GM21526 (cell line): ENCODE data around the gene SLC44A2.

Experiments used
- ATAC-seq: cut with Tn5 transposase; IDR thresholded peaks from one replicate; pipeline ENCODE4 v1.9.1; 2021; ENCODE audit warnings: moderate library complexity; ENCODE audit not compliant: unreplicated experiment, low FRiP score

The SLC44A2 gene

DNA sequence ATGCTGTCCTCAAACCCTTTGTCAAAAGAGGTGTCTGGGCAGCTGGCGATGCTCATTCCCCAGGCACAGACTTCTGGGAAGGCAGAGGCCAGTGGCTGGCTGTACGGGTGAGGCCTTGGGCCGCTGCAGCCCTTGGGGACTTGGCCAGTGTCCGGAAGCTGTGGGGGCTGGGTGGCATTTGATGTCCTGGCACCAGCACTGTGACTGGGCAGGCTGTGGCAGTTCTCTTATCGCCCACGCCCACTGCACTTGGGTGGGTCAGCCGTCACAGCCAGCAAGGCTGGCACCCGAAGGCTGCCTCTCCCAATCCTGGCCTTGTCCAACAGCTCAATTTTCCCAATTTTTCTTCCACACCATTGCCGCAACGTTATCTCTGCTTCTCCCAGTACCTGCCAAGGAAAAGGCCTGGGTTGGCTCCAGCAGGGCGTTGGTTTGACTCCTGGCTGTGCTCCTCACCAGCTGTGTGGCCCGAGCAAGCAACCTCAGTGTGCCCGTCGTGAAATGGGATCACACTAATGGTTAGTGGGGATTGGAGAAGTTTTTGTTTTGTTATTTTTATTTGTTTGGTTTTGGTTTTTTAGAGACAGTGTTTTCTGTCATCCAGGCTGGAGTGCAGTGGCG is 12.7 kb upstream of the SLC44A2 start:
- no peak for ATAC-seq

DNA sequence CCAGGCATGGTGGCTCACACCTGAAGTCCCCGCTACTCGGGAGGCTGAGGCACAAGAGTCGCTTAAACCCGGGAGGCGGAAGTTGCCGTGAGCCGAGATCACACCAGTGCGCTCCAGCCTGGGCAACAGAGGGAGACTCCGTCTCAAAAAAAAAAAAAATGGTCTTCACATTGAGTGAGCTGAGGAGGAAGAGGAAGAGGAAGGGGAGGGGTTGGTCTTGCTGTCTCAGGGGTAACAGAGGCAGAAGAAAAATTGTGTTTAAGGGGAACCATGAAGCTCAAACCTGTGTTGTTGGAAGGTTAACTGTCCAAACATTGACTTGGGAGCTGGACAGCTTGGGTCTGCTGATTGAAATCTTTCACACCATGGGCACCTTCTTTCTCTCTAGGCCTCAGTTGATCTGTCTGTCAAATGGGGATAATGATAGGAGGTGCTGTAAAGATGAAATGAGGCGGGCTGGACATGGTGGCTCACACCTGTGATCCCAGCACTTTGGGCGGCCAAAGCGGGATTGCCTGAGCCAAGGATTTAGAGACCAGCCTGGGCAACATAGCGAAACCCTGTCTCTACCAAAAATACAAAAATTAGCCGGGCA is 9.8 kb upstream of the SLC44A2 start:
- ATAC-seq, result no peak

DNA sequence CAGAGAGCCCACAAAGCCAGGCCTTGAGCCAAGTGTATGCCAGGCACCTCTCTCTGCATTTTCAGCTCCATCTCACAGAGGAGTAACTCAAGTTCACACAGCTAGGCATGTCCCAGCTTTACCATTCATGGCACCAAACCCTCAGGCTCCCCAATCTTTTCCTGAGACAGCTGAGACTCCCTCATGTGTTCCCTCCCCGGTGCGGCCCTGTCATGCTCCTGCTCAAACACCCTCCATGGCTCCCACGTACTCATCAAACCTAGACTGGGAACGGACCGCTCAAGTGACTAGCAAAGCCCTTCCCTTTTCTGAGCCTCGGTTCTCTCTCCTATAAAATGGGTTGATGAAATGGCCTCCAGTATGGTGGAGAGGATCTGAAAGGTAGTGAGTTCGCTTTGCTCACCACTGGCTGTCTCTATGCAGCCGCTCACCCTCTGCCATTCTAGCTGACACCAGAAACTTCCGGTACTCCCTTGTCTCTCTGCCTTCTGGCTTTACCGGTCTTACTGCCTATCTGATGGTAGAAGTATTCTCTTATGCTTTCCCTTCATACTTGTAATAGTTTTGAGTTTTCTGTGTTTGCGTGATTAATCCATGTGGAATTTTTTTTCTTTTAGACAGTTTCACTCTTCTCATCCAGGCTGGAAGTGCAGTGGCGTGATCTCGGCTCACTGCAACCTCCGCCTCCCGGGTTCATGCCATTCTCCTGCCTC is 7.8 kb upstream of the SLC44A2 start:
- no peak for ATAC-seq

GRCh38 chr19:10618846-10619245 is 6.5 kb upstream of the SLC44A2 start:
- ATAC-seq, result no peak

- no peak for ATAC-seq
Measured at GRCh38 chr19:10620786-10621185, 4.6 kb upstream of the SLC44A2 start.

GRCh38 chr19:10621966-10622365 is 3.4 kb upstream of the SLC44A2 start:
- no peak for ATAC-seq

- no peak for ATAC-seq
Measured at GRCh38 chr19:10624585-10624984, 768 bp upstream of the SLC44A2 start.

DNA sequence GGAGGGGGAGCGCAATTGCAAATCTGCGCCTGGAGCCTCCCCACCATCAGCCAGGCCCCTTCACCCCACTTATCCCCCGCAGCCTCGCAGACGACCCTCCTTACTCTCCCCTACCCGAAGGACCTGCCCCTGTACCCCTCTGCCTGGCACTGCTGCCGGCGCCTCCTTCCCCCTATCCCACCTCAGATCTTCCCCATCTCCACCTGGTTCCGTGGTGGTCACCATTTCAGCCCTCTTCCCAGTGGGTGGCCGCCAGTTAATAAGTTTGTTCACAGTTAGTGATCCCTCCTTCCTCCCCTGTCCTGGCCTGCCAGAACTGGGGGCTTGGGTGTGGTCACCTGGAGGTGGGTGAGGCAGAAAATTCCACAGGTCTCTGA is 397 bp downstream of the SLC44A2 start:
- ATAC-seq, result no peak

GRCh38 chr19:10631874-10632273 is 6.5 kb downstream of the SLC44A2 start:
- no peak for ATAC-seq

GRCh38 chr19:10634430-10634829 is 9.1 kb downstream of the SLC44A2 start:
- ATAC-seq, result no peak

DNA sequence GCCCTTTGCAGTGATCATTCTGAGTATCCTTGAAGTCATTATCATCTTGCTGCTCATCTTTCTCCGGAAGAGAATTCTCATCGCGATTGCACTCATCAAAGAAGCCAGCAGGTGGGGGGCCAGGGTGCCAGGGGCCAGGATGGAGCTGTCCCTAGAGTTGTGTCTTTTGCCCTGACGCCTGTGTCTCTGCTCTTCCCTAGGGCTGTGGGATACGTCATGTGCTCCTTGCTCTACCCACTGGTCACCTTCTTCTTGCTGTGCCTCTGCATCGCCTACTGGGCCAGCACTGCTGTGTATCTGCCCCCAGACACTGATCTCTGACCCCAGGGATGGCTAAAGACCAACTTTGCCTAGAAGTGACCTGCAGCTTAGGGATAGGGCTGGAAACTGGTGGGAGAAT is 9.6 kb downstream of the SLC44A2 start:
- no peak for ATAC-seq

- no peak for ATAC-seq
Measured at GRCh38 chr19:10636304-10636972, 11.1 kb downstream of the SLC44A2 start.

DNA sequence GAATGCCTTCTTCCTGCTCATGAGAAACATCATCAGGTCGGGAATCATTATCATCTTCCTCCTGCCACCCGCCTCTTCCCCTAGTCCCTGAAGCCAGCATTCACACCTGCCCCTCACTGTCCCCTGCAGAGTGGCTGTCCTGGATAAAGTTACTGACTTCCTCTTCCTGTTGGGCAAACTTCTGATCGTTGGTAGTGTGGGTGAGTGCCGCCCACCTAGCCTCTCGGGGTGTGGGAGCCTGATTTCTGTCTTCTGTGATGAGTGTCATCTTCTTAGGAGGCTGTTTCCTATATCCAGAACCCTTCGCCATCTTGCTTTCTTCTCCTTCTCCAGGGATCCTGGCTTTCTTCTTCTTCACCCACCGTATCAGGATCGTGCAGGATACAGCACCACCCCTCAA is 12.5 kb downstream of the SLC44A2 start:
- no peak for ATAC-seq

DNA sequence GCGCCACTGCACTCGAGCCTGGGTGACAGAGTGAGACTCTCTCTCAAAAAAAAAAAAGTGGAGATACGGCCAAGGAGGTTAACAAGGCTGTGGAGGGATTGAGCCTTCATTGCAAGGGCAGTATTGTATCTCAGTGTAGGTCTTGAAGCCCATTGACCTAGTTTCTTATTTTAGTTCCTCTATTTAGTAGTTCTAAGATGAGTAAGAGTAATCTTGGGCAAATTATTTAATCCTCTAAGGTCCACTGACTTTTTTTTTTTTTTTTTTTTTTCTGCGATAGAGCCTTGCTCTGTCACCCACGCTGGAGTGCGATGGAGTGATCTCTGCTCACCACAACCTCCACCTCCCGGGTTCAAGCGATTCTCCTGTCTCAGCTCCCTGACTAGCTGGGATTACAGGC is 14.5 kb downstream of the SLC44A2 start:
- no peak for ATAC-seq

DNA sequence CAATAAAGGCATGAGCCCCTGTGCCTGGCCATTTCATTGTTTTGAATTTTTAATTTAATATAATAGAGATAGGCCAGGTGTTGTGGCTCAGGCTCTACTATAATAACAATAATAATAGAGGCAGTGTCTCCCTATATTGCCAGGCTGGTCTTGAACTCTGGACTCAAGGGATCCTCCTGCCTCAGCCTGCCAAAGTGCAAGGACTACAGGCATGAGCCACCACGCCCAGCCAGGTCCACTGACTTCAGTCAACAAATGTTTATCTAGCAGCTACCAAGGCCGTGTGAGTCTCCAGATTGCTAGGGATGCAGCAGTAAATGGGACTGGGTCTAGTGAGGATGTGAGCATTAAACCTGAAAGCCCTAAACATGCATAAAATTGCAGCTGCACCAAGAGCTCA is 15.0 kb downstream of the SLC44A2 start:
- no peak for ATAC-seq

GRCh38 chr19:10641248-10641647 is 15.9 kb downstream of the SLC44A2 start:
- ATAC-seq, result no peak

- ATAC-seq, result no peak
Measured at GRCh38 chr19:10642473-10643171, 17.3 kb downstream of the SLC44A2 start.

- ATAC-seq, result no peak
Measured at GRCh38 chr19:10643172-10643967, 18.0 kb downstream of the SLC44A2 start.

DNA sequence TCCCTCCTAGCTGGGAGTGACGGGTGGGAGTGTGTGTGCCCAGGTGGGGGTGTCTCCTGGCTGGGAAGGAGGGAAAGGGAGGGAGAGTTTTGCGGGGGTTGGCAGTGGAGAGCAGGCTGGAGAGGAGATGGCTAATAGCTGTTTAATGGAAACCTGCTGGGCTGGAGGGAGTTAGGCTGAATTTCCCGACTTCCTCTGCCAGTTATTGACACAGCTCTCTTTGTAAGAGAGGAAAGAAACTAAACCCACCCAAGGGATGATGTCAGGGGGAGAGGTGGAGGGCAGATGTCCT is 18.6 kb downstream of the SLC44A2 start:
- ATAC-seq, result no peak

DNA sequence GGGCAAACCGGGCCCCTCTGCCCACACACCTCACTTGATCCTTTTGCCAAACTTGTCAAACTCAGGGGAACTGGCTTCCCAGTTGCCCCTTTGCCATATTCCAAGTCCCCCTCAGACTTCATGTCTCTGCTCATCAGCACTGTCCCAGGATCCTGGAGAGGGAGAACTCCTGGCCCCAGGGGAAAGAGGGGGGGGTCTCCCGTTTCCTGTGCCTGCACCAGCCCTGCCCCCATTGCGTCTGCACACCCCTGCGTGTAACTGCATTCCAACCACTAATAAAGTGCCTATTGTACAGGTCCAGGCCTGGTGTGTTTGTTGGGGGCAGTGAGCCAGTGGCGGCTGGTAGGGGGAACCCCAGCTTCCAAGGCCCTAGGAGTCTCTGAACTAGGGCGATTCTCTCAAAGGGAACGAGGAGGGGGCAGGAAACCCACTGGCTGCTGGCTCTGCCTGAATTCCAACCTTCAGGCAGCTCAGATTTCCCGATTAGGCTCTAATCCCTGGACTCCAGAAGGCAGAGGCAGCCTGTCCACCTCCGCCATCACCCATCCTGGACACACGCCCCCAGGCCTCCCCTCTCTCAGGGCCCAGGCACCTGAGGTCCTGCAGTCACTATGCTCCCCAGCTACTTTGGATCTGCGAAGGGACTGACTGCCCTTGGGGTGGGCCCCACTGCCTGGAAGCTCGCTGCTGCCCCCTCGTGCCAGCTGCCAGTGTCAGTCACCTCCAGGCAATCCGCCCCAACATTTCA is 19.1 kb downstream of the SLC44A2 start:
- no peak for ATAC-seq
